GM19455 (cell line): ENCODE data around the gene ELK4.

Experiments
- ATAC-seq: cut with Tn5 transposase; IDR thresholded peaks from one replicate; pipeline ENCODE4 v1.9.1; 2021; ENCODE audit not compliant: unreplicated experiment

ELK4 gene

DNA sequence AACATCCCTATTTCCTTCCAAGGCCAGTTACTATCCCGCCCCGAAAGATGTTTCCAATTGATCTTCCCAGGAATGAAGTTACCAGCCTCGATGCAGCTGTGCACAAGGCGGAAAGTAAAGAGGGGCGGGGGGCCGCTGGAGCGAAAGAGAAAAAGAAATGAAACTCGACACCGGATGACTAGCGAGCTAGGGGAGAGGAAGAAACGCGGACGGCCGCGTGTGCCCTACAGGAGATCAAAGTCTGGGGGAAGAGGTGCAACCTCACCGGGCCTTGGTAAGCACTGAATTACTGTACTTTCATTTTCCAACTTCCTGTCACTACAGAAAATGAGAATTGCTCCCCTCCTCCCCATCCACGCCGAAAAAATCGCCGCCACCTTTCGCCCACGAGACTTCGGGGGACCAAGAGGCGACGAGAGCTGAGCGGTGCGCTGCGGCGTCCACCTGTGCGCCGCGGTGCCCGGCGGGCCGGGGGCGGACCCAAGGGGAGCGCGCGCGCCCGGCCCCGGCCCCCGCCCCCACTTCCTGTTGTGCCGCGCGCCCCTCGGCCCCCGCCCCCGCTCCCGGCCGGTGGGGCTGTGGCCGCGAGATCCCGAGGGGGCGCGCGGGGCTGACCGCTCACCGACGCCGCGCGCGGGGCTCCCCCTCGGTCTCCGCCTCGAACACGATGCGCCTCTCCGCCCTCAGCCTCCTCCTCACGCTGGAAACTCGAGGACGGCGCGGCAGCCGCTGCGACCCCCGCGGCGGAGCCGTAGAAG is 622 bp downstream of the ELK4 start:
- ATAC-seq, result peak; percentile 54

DNA sequence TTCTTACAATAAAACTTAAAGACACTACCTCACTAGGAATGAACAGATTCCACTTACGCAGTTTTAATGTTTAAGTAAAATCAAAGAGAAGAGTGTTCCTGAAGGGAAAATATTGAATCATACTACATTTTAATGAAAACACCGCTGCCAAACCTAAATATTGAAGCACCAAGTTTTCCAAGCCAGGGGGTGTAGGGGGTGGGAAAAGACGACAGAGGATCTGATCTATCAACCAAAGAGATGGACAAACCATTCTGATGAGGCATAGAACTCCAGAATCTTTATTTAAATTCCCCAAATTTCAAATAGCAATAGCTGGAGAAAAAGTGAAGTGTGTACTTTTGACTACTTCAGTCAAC is 1.2 kb downstream of the ELK4 start:
- no peak for ATAC-seq

- ATAC-seq, result no peak
These were observed 1.6 kb downstream of the ELK4 start for GRCh38 chr1:205630241-205630640.

DNA sequence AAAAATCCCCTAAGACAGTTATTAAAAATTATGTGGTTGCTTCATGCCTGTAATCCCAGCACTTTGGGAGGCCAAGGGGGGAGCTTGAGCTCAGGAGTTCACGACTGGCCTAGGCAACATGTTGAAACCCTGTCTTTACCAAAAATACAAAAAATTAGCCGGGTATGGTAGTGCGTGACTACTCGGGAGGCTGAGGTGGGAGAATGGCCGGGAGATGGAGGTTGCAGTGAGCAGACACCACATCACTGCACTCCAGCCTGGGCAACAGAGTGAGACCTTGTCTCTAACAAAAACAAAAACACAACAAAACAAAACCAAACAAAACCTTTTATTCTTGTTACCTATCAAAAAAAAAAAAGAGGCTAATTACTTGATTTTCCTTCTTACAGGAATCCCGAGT is 2.1 kb downstream of the ELK4 start:
- no peak for ATAC-seq

DNA sequence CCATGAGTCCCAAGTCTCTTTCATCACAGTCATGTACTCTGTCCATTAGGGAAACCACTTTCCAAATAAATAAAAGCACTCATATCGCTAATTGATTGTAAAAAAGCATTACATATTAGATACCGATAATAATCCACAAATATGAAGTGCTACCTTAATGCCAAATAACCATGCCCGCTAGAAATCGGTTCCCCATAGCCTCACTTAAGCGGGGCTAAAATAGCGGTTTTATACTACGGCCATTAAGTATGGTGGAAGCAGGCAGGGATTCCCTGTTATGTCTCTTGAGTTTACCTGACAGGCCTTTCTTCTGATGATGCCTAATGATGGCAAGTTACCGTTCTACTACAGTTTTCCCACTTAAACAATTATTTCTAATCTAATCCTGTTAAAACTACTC is 3.9 kb downstream of the ELK4 start:
- no peak for ATAC-seq

DNA sequence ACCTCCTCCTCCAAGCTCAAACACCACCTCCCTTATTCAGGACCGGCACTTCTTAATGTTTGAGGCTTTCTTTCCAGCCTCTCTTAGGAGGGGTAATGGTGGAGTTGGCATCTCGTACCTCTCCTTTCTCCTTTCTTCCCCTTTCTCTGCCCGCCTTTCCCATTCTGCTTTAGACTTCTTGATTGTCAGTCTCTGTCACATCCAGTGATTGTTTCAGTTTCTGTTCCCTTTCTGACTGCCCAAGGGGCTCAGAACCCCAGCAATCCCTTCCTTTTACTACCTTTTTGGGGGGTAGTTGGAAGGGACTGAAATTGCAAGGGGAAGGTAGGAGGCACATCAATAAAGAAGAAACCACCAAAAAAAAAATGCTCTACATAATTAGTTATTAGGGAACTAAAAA is 5.6 kb downstream of the ELK4 start:
- no peak for ATAC-seq

DNA sequence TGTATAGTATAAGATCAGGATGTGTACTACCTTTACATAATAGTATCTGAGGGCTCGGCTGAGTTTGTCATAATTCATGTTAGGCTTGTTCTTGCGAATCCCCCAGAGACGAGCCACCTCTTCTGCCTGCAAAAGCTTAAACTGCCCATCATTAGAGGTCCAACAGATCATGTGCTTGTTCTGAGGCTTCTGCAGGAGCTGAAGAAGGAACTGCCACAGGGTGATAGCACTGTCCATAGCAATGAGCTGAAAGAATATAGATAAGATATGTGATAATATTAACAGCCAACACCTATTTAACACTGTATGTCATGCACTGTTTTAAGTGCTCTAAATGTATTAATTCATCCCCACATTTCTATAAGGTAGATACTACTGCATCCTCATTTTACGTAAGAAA is 8.2 kb downstream of the ELK4 start:
- ATAC-seq, result no peak

- ATAC-seq, result no peak
These were observed 11.5 kb downstream of the ELK4 start for GRCh38 chr1:205620269-205620668.

DNA sequence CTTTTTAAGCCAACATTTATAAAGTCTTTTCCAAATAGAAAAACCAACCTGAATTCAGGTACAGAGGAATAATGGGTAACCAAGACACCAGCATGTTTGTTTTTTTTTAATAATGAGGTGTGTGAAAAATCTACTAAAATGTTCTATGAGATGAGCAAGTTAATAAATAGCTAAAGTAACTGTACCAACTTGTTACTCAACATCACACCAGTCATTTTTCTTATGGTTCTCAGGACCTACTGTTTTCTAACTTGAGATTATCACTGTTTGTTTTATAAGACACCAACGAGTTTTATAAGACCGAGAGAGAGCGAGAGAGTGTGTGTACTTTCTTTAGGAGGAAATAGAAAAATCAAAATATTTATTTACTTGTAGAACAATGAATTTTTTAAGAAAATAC is 12.4 kb downstream of the ELK4 start:
- ATAC-seq, result no peak

DNA sequence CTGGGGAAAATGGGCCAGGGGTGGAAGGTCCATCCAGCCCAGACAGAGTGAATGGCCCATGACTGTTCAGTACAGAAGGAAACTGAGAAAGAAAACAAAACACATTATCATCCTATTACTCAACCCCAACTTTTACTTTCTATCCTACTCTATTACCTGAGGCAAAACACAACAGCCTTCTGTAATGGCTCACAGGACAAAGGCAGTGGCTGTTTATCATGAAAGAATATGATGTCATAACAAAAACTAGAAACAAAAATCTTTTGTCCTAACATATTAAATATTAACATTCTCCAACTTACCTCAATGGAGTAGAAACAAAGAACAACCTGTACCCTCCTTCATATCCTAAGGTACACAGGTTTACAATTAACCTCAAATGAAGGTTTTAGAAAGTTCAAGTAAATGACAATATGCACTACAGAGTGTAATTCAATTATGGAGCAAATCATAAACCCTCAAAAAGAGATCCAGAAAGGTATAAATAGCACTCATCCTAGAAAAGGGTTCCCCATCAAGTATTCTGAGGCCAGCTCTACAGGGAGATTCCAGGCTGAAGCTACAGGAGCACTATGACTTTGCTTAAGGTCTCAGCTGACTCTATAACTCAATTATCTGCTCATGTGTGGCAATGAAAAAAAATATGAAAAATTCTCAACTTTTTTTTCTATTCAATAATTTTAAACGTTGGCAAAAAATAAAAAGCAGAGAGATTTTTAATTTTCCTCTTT is 15.1 kb downstream of the ELK4 start:
- ATAC-seq, result no peak

DNA sequence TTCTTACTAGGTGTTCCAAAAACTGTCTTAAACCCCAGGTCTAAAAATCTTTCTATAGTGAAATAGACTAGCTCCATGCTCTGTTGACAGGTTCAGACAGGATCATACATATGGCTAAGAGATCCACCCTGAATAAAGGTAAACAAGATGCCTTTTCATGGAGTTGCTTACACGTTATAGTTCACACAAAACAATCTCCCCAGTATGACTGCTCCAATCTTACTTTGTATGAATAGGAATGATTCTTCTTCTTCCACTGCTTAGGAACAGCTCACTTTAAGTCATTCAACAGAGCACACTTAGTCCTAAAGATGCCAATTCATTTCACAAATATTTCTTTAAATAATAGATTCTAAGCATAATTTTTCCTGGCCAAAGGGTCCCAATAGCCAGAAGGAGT is 16.0 kb downstream of the ELK4 start:
- ATAC-seq, result no peak

- ATAC-seq, result no peak
These were observed 17.9 kb downstream of the ELK4 start for GRCh38 chr1:205613854-205614412.

- no peak for ATAC-seq
These were observed 19.3 kb downstream of the ELK4 start for GRCh38 chr1:205612556-205612955.

DNA sequence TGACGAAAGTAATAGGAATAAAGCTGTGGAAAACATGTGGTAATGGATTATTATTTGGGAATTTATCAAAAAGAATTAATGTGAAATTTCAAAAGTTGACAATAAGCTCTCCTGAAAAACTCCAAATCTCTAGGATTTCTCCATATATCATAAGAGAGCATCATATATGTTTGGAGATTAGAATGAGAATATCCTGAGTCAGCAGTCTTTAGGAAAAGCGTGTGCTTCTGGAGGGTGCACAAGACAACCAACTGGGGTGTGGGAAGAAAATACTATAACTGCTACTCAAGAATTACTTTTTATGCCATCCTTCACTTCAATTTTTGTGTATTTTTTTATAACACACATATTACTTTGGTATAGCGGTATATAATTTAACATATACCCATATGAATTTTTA is 19.7 kb downstream of the ELK4 start:
- no peak for ATAC-seq

DNA sequence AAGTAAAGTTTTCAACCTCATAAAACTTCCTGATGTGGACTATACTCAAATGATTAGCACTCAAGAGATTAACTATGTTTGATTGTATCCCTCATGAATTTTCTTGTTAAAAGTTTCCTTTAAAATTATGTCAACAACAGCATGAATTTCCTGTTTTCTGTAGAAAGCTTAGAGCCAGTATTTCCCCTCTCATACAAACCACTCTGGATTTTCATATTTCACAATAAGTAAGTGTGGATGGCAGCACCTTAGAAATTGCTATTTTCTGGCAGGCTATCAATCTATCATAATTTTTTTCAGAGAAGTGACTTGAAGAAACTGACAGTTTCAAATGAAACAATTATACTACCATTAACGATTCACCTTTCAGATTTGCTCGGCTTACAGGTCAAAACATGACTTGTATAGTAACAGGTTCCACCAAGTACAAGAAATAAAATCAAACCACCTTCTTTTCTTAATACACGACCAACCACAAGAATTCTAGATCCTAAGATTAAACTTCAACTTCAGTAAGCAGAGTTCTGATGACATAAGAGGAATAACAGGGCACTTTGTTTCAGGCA is 20.8 kb downstream of the ELK4 start:
- no peak for ATAC-seq

DNA sequence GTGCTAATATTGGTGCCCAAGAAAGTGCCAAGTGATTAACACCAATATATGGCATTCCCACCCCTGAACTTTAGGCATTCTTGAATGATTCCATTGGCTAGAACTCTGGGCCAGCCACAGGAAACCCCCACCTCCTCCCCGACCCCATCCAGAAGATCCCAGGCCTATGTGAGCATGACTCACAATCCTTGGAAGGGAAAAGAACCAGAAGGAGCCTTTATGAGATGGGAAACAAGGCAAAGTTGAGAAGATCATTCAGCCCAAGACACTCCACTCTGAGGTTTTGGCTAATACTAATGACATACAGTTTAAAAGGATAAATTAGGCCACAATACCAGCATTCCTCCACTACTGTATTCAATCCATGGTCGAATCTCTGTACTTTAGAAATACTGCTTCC is 21.8 kb downstream of the ELK4 start:
- no peak for ATAC-seq

- no peak for ATAC-seq
These were observed 26.8 kb downstream of the ELK4 start for GRCh38 chr1:205604825-205605505.

GRCh38 chr1:205604059-205604458 is 27.8 kb downstream of the ELK4 start:
- ATAC-seq, result no peak

GRCh38 chr1:205601205-205601604 is 30.6 kb downstream of the ELK4 start:
- no peak for ATAC-seq

GRCh38 chr1:205600085-205600484 is 31.7 kb downstream of the ELK4 start:
- no peak for ATAC-seq

DNA sequence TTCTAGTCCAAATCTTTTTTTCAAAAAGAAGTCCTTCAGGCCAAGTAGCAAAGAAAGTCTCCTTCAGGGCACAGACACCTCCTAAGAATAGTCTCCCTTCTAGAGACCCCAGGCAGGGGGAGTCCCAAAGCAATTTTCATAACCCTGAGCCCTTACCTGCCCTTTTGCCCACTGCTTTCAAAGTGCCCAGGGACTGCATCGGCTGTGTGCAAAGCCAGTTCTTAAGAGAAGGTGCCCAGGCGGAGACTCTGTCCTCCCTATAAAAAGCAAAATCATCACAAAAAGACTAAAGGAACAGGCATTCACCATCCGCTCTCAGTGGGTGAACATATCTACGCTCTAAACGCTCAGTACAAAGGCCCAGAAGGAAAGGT is 32.2 kb downstream of the ELK4 start:
- no peak for ATAC-seq
